Activated CD4-positive, alpha-beta T cell treated with anti-CD3 and anti-CD28 coated beads, Interleukin-2, amount 50 U/mL, for 24 hours (primary cell): ENCODE results near the gene ATG7.
"Not testable (repeated sequence)": the region's sequence is repeated elsewhere in the genome, so short reads cannot be mapped to it uniquely, and the experiment has no call there.

ENCODE experiments used
- DNase-seq, 2 donors: peaks; one replicate each; pipeline ENCODE4 v3.0.0-alpha.2; 2020; ENCODE audit warnings: low read depth in 1 of 2, low spot score in 1 of 2

ATG7 gene

GRCh38 chr3:11348877-11349276 lies 76.7 kb downstream of the ATG7 start:
- not testable (repeated sequence) for DNase-seq

GRCh38 chr3:11349446-11349845 lies 77.2 kb downstream of the ATG7 start:
- DNase-seq, result no peak

GRCh38 chr3:11350374-11350773 lies 78.2 kb downstream of the ATG7 start:
- no peak for DNase-seq

GRCh38 chr3:11351451-11351850 lies 79.3 kb downstream of the ATG7 start:
- no peak for DNase-seq

GRCh38 chr3:11356269-11356668 lies 84.1 kb downstream of the ATG7 start:
- DNase-seq, result no peak

- DNase-seq, result no peak
These were observed 90.4 kb downstream of the ATG7 start for GRCh38 chr3:11362600-11362999.

- DNase-seq, result no peak
These were observed 91.5 kb downstream of the ATG7 start for GRCh38 chr3:11363715-11364114.

- no peak for DNase-seq
These were observed 92.0 kb downstream of the ATG7 start for GRCh38 chr3:11364181-11364580.

- no peak for DNase-seq
These were observed 95.0 kb downstream of the ATG7 start for GRCh38 chr3:11367143-11367693.

- no peak for DNase-seq
These were observed 98.0 kb downstream of the ATG7 start for GRCh38 chr3:11370191-11370590.

GRCh38 chr3:11370966-11371365 lies 98.8 kb downstream of the ATG7 start:
- no peak for DNase-seq

GRCh38 chr3:11371747-11372146 lies 99.5 kb downstream of the ATG7 start:
- DNase-seq, result no peak

- no peak for DNase-seq
These were observed 101.0 kb downstream of the ATG7 start for GRCh38 chr3:11373235-11373634.

- no peak for DNase-seq
These were observed 101.5 kb downstream of the ATG7 start for GRCh38 chr3:11373654-11374053.

GRCh38 chr3:11375333-11376088 lies 103.3 kb downstream of the ATG7 start:
- DNase-seq, result no peak

GRCh38 chr3:11377719-11378118 lies 105.5 kb downstream of the ATG7 start:
- DNase-seq, result no peak

GRCh38 chr3:11379238-11379823 lies 107.1 kb downstream of the ATG7 start:
- no peak for DNase-seq

- DNase-seq, result no peak
These were observed 107.9 kb downstream of the ATG7 start for GRCh38 chr3:11379824-11380701.

- no peak for DNase-seq
These were observed 108.9 kb downstream of the ATG7 start for GRCh38 chr3:11381141-11381540.

GRCh38 chr3:11381563-11381962 lies 109.4 kb downstream of the ATG7 start:
- DNase-seq, result no peak

GRCh38 chr3:11382146-11382745 lies 110.0 kb downstream of the ATG7 start:
- DNase-seq, result no peak
